Measurements from ENCODE around the gene EPHA6.

- TF ChIP-seq CTCF (IDR thresholded peaks at IDR 0.05) (no peak), EZH2 (IDR thresholded peaks at IDR 0.05; ENCODE audit: borderline replicate concordance, insufficient read depth, low read depth, low read length, poor library complexity, severe bottlenecking) (no peak)
These were observed 737.8 kb downstream of the EPHA6 start for GRCh38 chr3:97552186-97552585.

All from B cell (primary cell).